Psoas muscle (tissue), 8 donors: Measurements from ENCODE around the gene RITA1. TPM values are rescaled to one million over a fixed set of nuclear protein-coding genes. Genes with fewer than 3 reads are reported as not detected.

Experiments
- ATAC-seq, 4 donors: fragments of 200-7000 bp; cut with Tn5 transposase; one replicate each; pipeline ENCODE4 v1.9.1; 2020; ENCODE audit warnings: moderate library complexity in 3 of 4, mild to moderate bottlenecking in 2 of 4
- DNase-seq, 2 donors: peaks; one replicate each; pipeline ENCODE4 v3.0.0-alpha.2; 2020
- H3K27ac ChIP-seq: fragments of 200-600 bp; one replicate; pipeline ENCODE4 v1.8.0; 2022
- H3K27me3 ChIP-seq, 3 donors: fragments of 200-600 bp in 1 of 3; one replicate each; pipeline versions ENCODE4 v1.6.1 to v1.8.0; 2013 to 2022; ENCODE audit warnings: low read length in 2 of 3, mild to moderate bottlenecking in 2 of 3, moderate library complexity in 1 of 3; ENCODE audit not compliant: insufficient read depth in 3 of 3
- H3K36me3 ChIP-seq, 2 donors: fragments of 200-600 bp in 1 of 2; one replicate each; pipeline versions ENCODE4 v1.6.1 to v1.8.0; 2013 to 2022; ENCODE audit warnings: low read depth in 1 of 2, mild to moderate bottlenecking in 1 of 2, moderate library complexity in 1 of 2; ENCODE audit not compliant: insufficient read depth in 1 of 2
- H3K4me1 ChIP-seq: fragments of 200-600 bp; one replicate; pipeline ENCODE4 v1.8.0; 2022
- H3K4me3 ChIP-seq: fragments of 200-600 bp; one replicate; pipeline ENCODE4 v1.8.0; 2022; ENCODE audit warnings: mild to moderate bottlenecking
- H3K9me3 ChIP-seq: fragments of 200-600 bp; one replicate; pipeline ENCODE4 v1.8.0; 2022
- CTCF ChIP-seq: fragments of 200-600 bp; IDR thresholded peaks from one replicate; pipeline ENCODE4 v1.8.0; 2022; ENCODE audit warnings: antibody characterized with exemption
- WGBS, 3 donors: extraction: QIAGEN DNeasy Blood & Tissue Kit; methylation state at CpG; one replicate each; pipeline versions ENCODE4 v1.1.6 to v1.1.7; 2013; 5-methylcytosine and 5-hydroxymethylcytosine counted together
- intact Hi-C, 2 donors: fragments of 100-400 bp; cut with DNase I; formaldehyde crosslinking; loops; one replicate each; pipeline versions ENCODE4 v1.11.0 to v1.14.2; 2022
- polyA plus RNA-seq, 3 donors: library from polyadenylated mRNA; stranded (reverse); fragments of 200-250 nt; gene quantifications; one replicate each; pipeline ENCODE4 v1.2.3, GENCODE V29; 2013
- total RNA-seq, 4 donors: library from RNA; stranded (reverse); fragmentation: NEBNext Ultra II Directional in 2 of 4; extraction: Animal tissue kit (Norgen Biotek cat#: 25700) in 2 of 4; gene quantifications; one replicate each; pipeline versions ENCODE4 v1.2.1 to v1.2.4, GENCODE V29; 2021 to 2023
- donor health status: healthy with polysubstance abuse.
- donor health status: DM: no; HTN: no; CAD: no; lungs with moderate emphysema.
- donor health status: Bipolar disorder and iron deficiency.
- donor health status: healthy.
- donor health status: DM: yes; HTN: yes; CAD: no.
- donor health status: DM: no; HTN: no; CAD: no.
- donor health status: DM: no; HTN: no; CAD: no.
- donor health status: DM: yes; HTN: yes; CAD: no.

Gene RITA1
- total and polyA plus RNA-seq, 7 donors = 13.0 to 28.5 (median 15.3) TPM

DNA sequence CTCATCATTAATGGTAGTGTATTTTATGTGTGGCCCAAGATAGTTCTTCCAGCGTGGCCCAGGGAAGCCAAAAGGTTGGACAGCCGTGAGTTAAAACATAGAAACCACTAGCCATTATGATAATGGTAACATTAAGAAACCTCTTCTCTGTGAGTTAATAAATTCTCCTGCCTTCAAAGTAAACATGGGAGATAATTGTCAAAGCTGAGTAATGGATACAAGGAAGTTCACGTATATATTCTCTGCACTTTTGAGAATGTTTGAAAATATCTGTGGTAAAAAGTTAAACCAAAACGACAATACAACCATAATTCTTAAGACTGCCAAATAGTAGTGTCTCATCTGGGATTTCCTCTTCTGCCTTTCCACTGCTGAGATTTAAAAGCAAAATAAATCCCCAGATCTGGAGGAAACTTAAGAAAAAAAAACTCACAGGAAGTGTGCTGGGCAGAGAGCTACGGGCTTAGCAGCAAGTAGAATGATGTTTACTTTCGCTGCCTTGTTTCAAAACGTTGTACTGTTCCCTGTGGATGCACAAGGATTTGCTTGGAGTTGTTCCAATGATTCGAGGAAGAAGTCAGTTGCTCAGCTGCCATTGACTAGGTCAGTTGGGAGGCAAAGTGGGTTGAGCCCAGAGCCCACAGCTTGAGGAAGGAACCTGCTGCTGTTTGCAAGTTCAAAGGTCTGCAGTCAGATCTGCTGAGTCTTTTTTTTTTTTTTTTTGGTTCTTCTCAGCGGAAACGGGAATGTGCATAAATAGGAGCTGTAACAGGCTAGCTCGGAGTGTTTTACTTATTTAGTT, 37.4 kb downstream of the RITA1 start:
- H3K27me3 ChIP-seq = no peaks in the 10 kb centered on the region
- ATAC-seq (peak in 3 of 4 donors; percentile 4 to 34 (median 11)), DNase-seq (peak; percentile 66 to 79)
- intact Hi-C loops = loop anchor here in 1 of 2 donors (5.0 kb wide), 1 partner anchor 36 kb away; the partner anchor contains the start of genes DDX54 and RITA1
- peaks cover 0 to 5% of the 10 kb centered on the region in 2 donors for H3K36me3 ChIP-seq
- WGBS, 3 donors = 9 to 13% (median 9%) methylated on average over 11 of the region's 11 CpGs
- TF ChIP-seq CTCF = no peak
- no peaks in the 10 kb centered on the region for H3K9me3 ChIP-seq
- H3K4me1 ChIP-seq = peaks cover 49% of the 10 kb centered on the region
- H3K4me3 ChIP-seq = peak overlapping the region; percentile 88
- peak overlapping the region; percentile 94 for H3K27ac ChIP-seq

- Histone ChIP-seq H3K27ac (peak overlapping the region; percentile 95), H3K27me3 (no peaks in the 10 kb centered on the region), H3K9me3 (no peaks in the 10 kb centered on the region), H3K4me3 (no peak overlapping the region), H3K4me1 (peaks cover 69% of the 10 kb centered on the region), H3K36me3 (peaks cover 0 to 12% of the 10 kb centered on the region in 2 donors)
- intact Hi-C loops = loop anchor here (5.0 kb wide), 2 partner anchors 37 to 38 kb away; partner anchors contain the start of genes DDX54 (in 1 of the 2) and RITA1 (in 1 of the 2)
- no peak for TF ChIP-seq CTCF
- 88 to 92% (median 90%) methylated on average over 4 of the region's 4 CpGs for WGBS, 3 donors
- DNase-seq (no peak), ATAC-seq (no peak)
Measured at GRCh38 chr12:113224955-113225354, 39.4 kb downstream of the RITA1 start.

GRCh38 chr12:113226696-113227568, 41.4 kb downstream of the RITA1 start:
- peak; percentile 11 for TF ChIP-seq CTCF
- WGBS, 3 donors = 29 to 44% (median 36%) methylated on average over 13 of the region's 13 CpGs
- Histone ChIP-seq H3K4me3 (peak overlapping the region; percentile 14), H3K4me1 (peaks cover 85% of the 10 kb centered on the region), H3K27me3 (no peaks in the 10 kb centered on the region), H3K27ac (peak overlapping the region; percentile 95), H3K9me3 (no peaks in the 10 kb centered on the region), H3K36me3 (peaks cover 0 to 24% of the 10 kb centered on the region in 2 donors)
- DNase-seq = peak; percentile 56 to 83
- ATAC-seq = peak; percentile 61 to 71 (median 67)
- intact Hi-C loops = loop anchor here in 1 of 2 donors (5.0 kb wide), 1 partner anchor 35 kb away; no protein-coding TSS in a partner anchor

DNA sequence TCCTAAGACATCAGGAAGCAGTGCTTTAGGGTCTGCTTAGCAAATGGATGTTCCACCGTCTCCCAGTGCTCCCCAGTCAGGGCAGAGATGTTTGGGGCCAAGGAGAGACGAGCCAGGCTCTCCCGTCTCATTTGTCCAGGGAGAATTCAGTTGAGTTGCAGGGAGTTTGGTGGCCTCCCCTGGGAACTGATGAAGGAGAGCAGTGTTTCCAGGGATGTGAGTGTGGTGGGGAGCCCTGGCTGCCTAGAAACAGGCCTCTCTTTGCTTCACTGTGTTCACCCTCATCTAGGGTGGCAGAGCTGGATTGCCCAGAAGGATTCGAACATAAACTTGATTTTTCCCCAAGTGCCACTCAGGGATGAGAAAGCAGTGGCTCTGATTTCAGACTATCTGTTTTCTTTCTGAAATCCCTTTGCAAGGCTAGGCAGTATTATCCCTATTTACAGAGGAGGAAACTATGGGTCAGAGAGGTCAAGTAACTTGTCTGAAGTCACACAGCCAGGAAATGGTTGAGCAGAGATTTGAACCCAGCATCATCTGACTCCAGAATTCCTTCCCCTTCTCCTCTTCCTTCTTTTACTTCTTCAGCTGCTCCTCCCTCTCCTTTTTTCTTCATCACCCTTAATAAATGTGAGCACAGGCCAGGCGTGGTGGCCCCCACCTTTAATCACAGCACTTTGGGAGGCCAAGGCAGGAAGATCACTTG, 42.3 kb downstream of the RITA1 start:
- H3K27ac ChIP-seq = peak overlapping the region; percentile 95
- peaks cover 92% of the 10 kb centered on the region for H3K4me1 ChIP-seq
- 36 to 76% (median 43%) methylated on average over 5 of the region's 5 CpGs for WGBS, 3 donors
- intact Hi-C loops = loop anchor here in 1 of 2 donors (5.0 kb wide), 1 partner anchor 34 kb away; no protein-coding TSS in a partner anchor
- DNase-seq (no peak), ATAC-seq (no peak)
- H3K36me3 ChIP-seq = peaks cover 0 to 28% of the 10 kb centered on the region in 2 donors
- H3K27me3 ChIP-seq = no peaks in the 10 kb centered on the region
- TF ChIP-seq CTCF = no peak
- H3K9me3 ChIP-seq = no peaks in the 10 kb centered on the region
- peak overlapping the region; percentile 14 for H3K4me3 ChIP-seq
